ENCODE data around the gene CISTR.
"Not testable (repeated sequence)": the region's sequence is repeated elsewhere in the genome, so short reads cannot be mapped to it uniquely, and the experiment has no call there.

The CISTR gene

GRCh38 chr12:53765891-53766290, 14.1 kb upstream of the CISTR start:
- in situ Hi-C loops (cut with MboI; ENCODE audit: low sequenced_read_pairs): no loop called here

GRCh38 chr12:53764615-53765014, 12.8 kb upstream of the CISTR start:
- in situ Hi-C loops (cut with MboI; ENCODE audit: low sequenced_read_pairs): no loop called here

DNA sequence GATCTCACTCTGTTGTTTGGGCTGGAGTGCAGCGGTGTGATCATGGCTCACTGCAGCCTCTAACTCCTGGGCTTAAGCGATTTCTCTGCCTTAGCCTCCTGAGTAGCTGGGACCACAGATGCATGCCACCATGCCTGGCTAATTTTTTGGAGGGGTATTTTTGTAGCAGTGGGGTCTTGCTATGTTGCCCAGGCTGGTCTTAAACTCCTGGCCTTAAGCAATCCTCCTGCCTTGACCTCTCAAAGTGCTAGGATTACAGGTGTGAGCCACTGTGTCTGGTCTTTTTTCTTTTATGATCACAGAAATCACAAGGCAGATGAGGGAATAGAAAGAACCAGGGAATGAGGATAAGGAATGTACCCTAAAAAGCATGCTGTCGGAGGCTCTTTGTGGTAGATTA, 11.0 kb upstream of the CISTR start:
- in situ Hi-C loops (cut with MboI; ENCODE audit: low sequenced_read_pairs): not testable (repeated sequence)

DNA sequence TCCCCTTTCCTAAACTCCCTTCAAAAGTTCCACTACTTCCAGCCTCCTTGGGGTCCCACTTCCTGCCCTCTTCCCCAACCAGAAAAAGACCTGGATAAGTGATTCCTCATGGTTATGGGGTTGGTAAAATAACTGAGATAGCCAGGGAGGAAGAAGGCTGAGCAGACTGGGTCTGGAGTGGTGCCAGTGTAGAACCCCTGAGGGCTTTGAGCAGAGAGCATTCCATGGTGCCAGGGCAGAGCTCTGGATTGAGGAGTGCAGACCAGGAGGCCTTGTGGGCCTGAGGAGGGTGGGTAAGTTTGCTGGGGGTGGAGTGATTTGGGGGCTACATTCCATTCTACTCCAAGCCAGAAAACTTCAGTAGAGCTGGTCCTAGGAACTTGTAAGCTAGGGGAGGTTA, 9.5 kb upstream of the CISTR start:
- in situ Hi-C loops (cut with MboI; ENCODE audit: low sequenced_read_pairs): no loop called here

DNA sequence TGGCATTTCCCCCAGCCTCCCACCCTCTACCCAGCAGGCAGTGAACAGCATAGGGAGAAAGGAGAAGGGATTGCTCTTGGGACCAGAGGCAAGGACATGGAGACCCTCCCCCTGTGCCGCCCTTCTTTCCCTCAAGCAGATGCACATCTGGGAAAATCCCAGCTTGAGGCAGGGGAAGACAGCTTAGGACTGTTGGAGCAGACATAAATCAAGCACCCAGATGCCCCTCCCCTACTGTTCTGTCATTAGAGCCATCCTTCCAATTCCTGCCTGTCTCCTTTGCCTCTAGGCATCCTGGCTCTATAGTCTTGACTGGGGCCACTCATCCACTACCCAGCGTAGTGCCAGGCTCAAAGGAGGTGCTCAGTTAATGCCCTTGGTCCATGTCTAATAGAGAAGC, 7.5 kb upstream of the CISTR start:
- in situ Hi-C loops (cut with MboI; ENCODE audit: low sequenced_read_pairs): no loop called here

DNA sequence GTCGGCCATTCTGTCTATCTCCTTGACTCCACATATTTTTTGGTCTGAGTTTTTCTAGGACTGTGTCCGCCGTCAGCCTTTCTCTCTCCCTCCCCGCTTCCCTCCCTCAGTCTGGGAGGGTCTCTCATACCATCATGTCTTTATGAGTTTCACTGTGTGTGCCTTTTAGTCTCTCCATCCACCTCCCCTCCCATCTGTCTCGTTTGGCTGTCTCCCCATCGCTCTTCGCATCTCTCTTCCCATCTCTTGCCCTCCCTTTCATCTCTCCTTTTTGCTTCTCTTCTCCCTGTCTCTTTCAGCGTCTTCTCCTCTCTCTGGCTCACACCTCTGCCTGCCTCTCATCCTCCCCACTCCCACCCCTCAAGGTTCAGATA, 6.9 kb upstream of the CISTR start:
- in situ Hi-C loops (cut with MboI; ENCODE audit: low sequenced_read_pairs): no loop called here

DNA sequence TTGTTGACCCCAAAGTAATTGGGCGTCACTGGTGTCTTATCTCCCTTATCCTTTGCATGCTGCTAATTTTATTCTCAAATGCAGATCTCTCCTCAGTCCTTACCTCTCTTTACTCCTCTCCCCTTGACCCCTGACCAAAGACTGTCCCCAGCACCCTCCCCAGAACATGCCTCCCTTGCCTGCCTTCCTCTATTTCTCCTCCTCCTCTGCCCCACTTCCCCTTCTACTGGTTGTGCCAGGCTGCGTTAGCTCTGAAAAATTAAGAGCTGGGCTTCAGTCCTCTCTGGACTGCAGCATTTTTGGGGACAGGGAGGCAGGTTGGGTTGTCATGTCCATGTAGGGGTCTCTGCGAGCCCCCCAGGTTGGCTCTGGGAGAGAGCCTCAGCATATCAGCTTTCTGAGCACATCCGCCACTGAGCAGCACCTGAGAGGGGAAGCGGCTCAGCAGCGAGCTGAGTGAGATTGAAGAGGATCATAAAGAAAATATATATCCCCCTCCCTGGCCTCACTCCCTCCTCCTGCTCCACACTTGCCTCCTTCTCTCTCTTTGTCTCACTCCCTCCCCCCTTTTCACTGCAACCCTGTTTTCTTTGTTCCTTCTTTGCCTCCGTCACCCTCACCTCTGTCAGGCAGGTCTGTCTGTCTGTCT, 6.4 kb upstream of the CISTR start:
- in situ Hi-C loops (cut with MboI; ENCODE audit: low sequenced_read_pairs): no loop called here

DNA sequence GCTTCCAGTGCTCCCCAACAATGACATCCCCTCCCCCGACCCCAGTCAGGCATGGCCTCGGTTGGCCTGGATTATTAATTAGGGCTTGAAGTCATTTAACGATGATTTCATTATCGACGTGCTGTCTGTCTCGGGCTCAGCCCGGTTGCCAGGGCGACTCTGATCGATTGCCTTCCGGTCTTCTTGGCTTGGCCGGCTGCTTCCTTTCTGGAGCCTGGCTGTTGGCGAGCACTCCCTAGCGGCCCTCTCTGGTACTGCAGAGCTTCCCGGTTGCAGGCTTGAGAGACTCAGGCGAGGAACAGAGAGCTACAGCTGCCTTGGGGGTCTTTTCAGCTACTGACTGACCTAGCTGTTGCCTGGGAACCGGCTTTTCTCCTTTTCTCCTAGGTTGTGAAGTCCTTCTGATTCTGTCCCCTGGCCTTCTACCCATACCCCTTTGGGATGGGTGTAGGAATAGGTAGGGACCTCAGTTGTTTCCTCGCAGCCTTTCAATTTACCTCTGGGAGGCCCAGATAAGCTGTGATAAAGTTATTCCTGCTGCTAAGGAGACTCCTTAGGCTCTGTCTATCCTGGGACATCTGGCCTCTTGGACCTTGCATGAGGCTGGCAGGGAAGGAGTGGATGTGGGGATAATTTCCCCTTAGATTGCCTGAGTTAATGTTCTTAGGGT, 5.5 kb upstream of the CISTR start:
- in situ Hi-C loops (cut with MboI; ENCODE audit: low sequenced_read_pairs): no loop called here

DNA sequence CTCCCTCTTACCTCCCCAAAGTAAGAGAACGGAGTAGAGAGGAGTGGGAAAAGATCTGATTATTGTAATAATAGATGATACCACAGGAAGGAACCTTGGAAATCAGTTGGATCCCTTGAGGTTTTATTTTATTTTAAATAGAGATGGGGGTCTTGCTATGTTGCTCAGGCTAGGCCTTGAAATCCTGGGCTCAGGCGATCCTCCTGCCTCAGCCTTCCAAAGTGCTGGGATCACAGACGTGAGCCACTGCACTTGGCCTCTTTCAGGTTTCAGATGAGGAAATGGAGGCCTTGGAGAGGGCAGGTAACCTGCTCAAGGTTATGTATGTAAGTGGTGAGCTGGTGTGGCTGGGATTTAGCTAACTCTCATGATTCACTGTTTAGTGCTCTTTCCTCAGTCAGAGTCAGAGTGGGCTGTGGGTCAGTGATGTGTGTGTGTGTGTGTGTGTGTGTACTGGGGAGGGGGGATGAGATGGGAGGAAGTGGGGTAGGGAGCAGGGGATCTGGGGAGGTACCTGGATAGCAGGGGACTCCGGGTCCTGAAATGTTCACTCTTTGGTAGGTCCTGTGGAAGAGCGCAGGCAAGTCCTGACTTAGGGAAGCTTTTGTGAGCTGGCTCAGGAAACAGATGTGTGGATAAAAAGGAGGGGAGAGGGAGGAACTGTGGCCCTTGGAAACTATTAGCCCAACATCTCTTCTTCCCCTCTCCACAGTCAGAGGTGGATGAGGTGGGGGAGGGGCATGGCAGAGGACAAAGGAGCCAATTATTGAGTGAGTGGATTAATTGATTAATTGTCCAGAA, 4.7 kb upstream of the CISTR start:
- in situ Hi-C loops (cut with MboI; ENCODE audit: low sequenced_read_pairs): no loop called here

DNA sequence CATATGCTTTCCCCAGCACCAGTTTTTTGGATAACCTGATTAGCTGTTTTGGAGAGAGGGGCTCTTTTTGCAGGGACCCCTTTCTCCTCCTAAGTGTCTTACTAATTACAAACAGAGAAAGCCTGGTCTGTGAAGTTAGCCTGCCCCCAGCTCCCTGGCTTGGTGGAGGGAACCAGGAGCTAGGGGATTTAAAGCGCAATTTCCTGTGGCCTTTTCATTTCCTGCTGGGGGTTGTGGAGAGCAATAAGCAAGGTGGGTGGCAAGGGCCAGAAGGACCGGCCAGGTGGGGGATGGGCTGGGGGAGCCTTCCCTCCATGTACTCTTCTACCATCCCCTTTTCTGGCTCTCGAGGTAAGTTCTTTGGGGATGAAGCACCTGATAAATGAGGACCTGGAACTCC, 4.1 kb upstream of the CISTR start:
- in situ Hi-C loops (cut with MboI; ENCODE audit: low sequenced_read_pairs): no loop called here

DNA sequence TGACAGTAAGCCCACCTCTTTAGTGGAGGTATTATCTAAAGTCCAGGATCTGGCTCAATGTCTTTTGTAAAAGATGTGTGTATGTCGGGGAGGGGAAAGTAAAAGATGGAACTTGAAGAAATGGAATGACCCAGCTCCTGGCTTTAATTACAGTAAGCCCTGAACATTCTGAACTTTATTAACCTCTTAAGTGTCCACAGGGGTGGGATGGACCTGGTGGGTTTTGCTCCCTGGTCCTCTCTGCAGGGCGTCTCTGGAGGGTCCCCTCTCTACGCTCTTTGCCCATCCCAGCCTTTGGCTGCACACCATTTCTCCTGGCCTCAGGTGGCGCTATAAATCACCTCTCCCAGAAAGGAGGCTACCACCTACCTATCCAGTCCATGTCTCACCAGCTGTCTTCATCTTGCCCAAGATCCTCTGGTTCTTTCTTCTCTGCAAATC, 3.7 kb upstream of the CISTR start:
- in situ Hi-C loops (cut with MboI; ENCODE audit: low sequenced_read_pairs): no loop called here

- in situ Hi-C loops (cut with MboI; ENCODE audit: low sequenced_read_pairs): no loop called here
Observed at GRCh38 chr12:53754633-53755264, 3.0 kb upstream of the CISTR start.

DNA sequence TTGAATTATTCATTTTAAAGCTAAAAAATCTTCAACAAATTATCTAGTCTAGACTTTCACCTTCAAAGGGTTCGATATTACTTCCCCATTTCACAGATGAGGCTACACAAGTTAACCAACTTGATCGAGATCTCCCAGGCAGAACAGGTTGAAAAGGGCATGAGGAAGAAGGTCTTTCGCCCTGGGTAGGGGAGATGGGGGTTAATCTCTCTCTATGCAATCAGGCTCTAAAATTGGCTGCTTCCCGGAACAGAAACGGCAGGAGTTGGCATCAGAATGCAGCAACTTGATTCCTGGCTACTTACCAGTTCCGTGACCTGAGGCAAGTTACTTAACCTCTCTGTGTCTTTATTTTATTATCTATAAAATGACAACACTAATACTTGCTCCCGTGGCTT, 2.4 kb upstream of the CISTR start:
- in situ Hi-C loops (cut with MboI; ENCODE audit: low sequenced_read_pairs): no loop called here

DNA sequence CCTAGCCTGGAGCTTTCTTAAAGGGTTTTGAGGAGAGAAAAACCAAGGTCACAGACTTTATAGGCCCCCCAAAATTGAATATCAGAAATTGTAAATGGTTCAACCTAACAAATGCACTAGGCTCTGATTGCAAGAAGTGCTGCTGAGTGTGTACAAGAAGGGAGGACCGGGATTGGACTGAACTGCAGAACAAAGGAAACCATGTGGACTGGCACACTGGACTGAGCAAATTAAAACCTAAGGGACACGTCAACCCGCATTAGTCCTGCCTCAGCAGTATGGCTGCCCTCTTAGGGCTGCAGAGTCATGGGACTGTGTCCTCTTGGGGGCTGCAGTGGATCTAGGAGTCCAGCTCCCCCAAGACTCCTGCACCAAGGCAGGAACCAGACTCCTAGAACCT, 842 bp upstream of the CISTR start:
- in situ Hi-C loops (cut with MboI; ENCODE audit: low sequenced_read_pairs): no loop called here

- in situ Hi-C loops (cut with MboI; ENCODE audit: low sequenced_read_pairs): no loop called here
Observed at GRCh38 chr12:53752192-53752601, 418 bp upstream of the CISTR start.

GRCh38 chr12:53750812-53751335, 905 bp downstream of the CISTR start:
- in situ Hi-C loops (cut with MboI; ENCODE audit: low sequenced_read_pairs): no loop called here

GRCh38 chr12:53749986-53750811, 1.6 kb downstream of the CISTR start:
- in situ Hi-C loops (cut with MboI; ENCODE audit: low sequenced_read_pairs): no loop called here

- in situ Hi-C loops (cut with MboI; ENCODE audit: low sequenced_read_pairs): no loop called here
Observed at GRCh38 chr12:53748072-53748840, 3.5 kb downstream of the CISTR start.

- in situ Hi-C loops (cut with MboI; ENCODE audit: low sequenced_read_pairs): no loop called here
Observed at GRCh38 chr12:53747095-53747494, 4.7 kb downstream of the CISTR start.

DNA sequence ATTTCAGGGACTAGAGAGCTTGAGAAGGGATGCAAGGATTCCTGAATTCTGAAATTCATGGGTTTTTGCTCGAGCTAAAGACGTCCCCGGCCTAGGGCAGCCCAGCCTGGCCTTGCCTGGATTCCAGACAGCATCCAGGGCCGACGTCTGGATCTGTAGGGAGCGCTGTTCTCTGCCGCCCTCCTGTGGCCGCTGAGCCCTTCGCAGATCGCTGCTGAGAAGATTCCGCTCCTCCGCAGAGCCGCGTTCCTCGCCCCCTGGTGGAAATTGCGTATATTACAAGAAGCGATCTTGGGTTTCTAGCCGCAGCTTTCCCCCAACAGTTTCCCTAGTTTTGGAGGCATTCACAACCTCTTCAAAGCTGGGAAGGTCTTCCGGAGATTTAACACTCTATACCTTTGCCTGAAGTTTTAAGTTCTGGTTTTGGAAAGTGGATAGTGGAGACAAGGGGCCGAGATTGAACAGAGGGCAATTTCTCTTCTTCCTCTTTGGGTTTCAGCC, 5.1 kb downstream of the CISTR start:
- in situ Hi-C loops (cut with MboI; ENCODE audit: low sequenced_read_pairs): no loop called here
